MV-4-11 (cell line): ENCODE data around the gene RAB7A.
A peak's percentile ranks its signal among the peaks of the same experiment; 100 is the strongest.

Experiments
- DNase-seq: peaks from one replicate; lab custom pipeline; 2025; lab: John Stamatoyannopoulos, UW

The RAB7A gene

GRCh38 chr3:128788268-128788869 is 62.4 kb downstream of the RAB7A start:
- no peak for DNase-seq

- peak; percentile 56 for DNase-seq
Observed at GRCh38 chr3:128794067-128794768, 68.2 kb downstream of the RAB7A start.

- DNase-seq, result peak; percentile 51
Observed at GRCh38 chr3:128794770-128795649, 69.0 kb downstream of the RAB7A start.

- DNase-seq, result peak; percentile 53
Observed at GRCh38 chr3:128799653-128800052, 73.7 kb downstream of the RAB7A start.

- peak; percentile 33 for DNase-seq
Observed at GRCh38 chr3:128800241-128801187, 74.5 kb downstream of the RAB7A start.

- no peak for DNase-seq
Observed at GRCh38 chr3:128801779-128802380, 75.9 kb downstream of the RAB7A start.

- no peak for DNase-seq
Observed at GRCh38 chr3:128803307-128803706, 77.3 kb downstream of the RAB7A start.

GRCh38 chr3:128804017-128804810 is 78.2 kb downstream of the RAB7A start:
- DNase-seq, result peak; percentile 56

GRCh38 chr3:128804811-128805155 is 78.8 kb downstream of the RAB7A start:
- no peak for DNase-seq

GRCh38 chr3:128805772-128806171 is 79.8 kb downstream of the RAB7A start:
- DNase-seq, result peak; percentile 93

- DNase-seq, result peak; percentile 82
Observed at GRCh38 chr3:128806588-128806987, 80.6 kb downstream of the RAB7A start.

GRCh38 chr3:128807186-128807830 is 81.3 kb downstream of the RAB7A start:
- no peak for DNase-seq

- DNase-seq, result no peak
Observed at GRCh38 chr3:128808672-128809071, 82.7 kb downstream of the RAB7A start.

GRCh38 chr3:128813097-128813496 is 87.1 kb downstream of the RAB7A start:
- no peak for DNase-seq

- DNase-seq, result peak; percentile 26
Observed at GRCh38 chr3:128814060-128814459, 88.1 kb downstream of the RAB7A start.

GRCh38 chr3:128814519-128815317 is 88.7 kb downstream of the RAB7A start:
- peak; percentile 59 for DNase-seq

- DNase-seq, result no peak
Observed at GRCh38 chr3:128815318-128816064, 89.5 kb downstream of the RAB7A start.

GRCh38 chr3:128818186-128818787 is 92.3 kb downstream of the RAB7A start:
- DNase-seq, result no peak
